Osteoblast (primary cell): ENCODE measurements around the gene AUTS2. TPM values are rescaled to one million over a fixed set of nuclear protein-coding genes. Genes with fewer than 3 reads are reported as not detected.

Experiments
- DNase-seq: peaks from one replicate; pipeline ENCODE4 v3.0.0; 2011; ENCODE audit warnings: low spot score, mixed read lengths; ENCODE audit not compliant: insufficient read length; ENCODE audit errors: missing footprints
- H2AFZ ChIP-seq: 2 replicates; pipeline ENCODE4 v1.6.0; 2011; ENCODE audit warnings: mild to moderate bottlenecking, low read length
- H3K27ac ChIP-seq: 2 replicates; pipeline ENCODE4 v1.5.1; 2011; ENCODE audit warnings: mild to moderate bottlenecking, low read depth, low read length, moderate library complexity
- H3K27me3 ChIP-seq: 2 replicates; pipeline ENCODE4 v1.6.0; 2012; ENCODE audit warnings: mild to moderate bottlenecking, control low read depth, inconsistent platforms, low read length, moderate library complexity; ENCODE audit not compliant: insufficient read depth
- H3K36me3 ChIP-seq: 2 replicates; pipeline ENCODE4 v1.5.1; 2011; ENCODE audit warnings: mild to moderate bottlenecking, low read length, control low read depth, moderate library complexity; ENCODE audit not compliant: insufficient read depth
- H3K4me1 ChIP-seq: 2 replicates; pipeline ENCODE4 v1.5.1; 2011; ENCODE audit warnings: mild to moderate bottlenecking, low read length, control low read depth, moderate library complexity; ENCODE audit not compliant: insufficient read depth
- H3K4me2 ChIP-seq: 2 replicates; pipeline ENCODE4 v1.6.0; 2011; ENCODE audit warnings: mild to moderate bottlenecking, low read length; ENCODE audit not compliant: insufficient read depth
- H3K4me3 ChIP-seq: fragments of 200-600 bp; sonication (generic); 3 replicates; pipeline ENCODE4 v1.5.1; 2012; ENCODE audit warnings: mild to moderate bottlenecking, low read length, inconsistent platforms; ENCODE audit not compliant: insufficient read depth
- H3K79me2 ChIP-seq: 2 replicates; pipeline ENCODE4 v1.6.0; 2012; ENCODE audit warnings: mild to moderate bottlenecking, low read length, control low read depth, inconsistent platforms; ENCODE audit not compliant: insufficient read depth
- H3K9me3 ChIP-seq: 2 replicates; pipeline ENCODE4 v1.5.1; 2011; ENCODE audit warnings: low read depth, low read length, control low read depth
- H4K20me1 ChIP-seq: 2 replicates; pipeline ENCODE4 v1.6.0; 2012; ENCODE audit warnings: mild to moderate bottlenecking, low read length, control low read depth; ENCODE audit not compliant: insufficient read depth
- total RNA-seq: library from RNA; depleted of rRNA; stranded (reverse); fragments of >200 nt; gene quantifications from 2 replicates; pipeline ENCODE4 v1.2.3, GENCODE V29; 2012
- TF ChIP-seq, protein P1 (sequence below): IDR thresholded peaks from 2 replicates; pipeline ENCODE4 v1.5.1; 2011; ENCODE audit warnings: mild to moderate bottlenecking, low read depth, low read length, moderate library complexity; ENCODE audit errors: extremely low read depth

The AUTS2 gene
- total RNA-seq, 1 donor: 15.2 TPM

DNA sequence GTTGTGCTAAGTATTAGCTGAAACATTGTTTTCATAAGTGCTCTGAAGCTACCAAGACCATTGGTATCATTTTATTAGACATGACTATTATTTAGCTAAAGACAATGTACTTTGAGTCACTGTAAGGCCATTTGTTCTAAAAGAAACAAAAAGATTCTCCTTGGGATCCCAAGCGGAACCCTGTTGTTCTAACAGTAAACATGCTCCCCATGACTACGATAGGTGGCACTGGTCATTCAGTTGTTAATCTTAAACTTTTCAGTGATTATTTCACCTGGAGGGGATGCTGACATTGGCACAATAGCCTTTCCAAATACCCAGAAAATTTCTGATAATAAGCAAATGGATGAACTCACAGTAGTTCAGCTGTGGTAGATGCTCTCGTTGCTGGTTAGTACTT lies 715.0 kb downstream of the AUTS2 start:
- TF ChIP-seq, protein P1, sequence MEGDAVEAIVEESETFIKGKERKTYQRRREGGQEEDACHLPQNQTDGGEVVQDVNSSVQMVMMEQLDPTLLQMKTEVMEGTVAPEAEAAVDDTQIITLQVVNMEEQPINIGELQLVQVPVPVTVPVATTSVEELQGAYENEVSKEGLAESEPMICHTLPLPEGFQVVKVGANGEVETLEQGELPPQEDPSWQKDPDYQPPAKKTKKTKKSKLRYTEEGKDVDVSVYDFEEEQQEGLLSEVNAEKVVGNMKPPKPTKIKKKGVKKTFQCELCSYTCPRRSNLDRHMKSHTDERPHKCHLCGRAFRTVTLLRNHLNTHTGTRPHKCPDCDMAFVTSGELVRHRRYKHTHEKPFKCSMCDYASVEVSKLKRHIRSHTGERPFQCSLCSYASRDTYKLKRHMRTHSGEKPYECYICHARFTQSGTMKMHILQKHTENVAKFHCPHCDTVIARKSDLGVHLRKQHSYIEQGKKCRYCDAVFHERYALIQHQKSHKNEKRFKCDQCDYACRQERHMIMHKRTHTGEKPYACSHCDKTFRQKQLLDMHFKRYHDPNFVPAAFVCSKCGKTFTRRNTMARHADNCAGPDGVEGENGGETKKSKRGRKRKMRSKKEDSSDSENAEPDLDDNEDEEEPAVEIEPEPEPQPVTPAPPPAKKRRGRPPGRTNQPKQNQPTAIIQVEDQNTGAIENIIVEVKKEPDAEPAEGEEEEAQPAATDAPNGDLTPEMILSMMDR: no peak
- no peak for DNase-seq

DNA sequence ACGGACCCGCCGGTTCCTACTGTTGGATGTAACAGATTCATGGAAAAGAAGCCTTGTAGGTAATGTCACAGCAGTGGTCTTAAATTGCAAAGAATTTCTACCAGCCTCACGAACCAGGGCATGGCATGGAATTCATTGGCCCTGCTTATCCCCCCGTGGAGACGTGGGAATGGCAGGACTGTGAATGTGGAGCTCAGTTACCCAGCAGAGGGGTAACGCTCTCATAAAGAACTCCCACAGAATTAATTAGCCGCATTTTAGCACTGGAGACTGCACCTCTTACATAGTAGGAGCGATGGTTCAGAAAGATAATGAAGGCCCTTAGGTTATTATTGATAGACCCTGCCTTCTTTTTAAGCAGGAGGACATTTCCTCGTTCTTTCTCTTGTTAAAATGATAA lies 715.4 kb downstream of the AUTS2 start:
- no peak for DNase-seq
- H3K4me1 ChIP-seq: peaks cover 4% of the 10 kb centered on the region
- H3K27me3 ChIP-seq: no peaks in the 10 kb centered on the region
- TF ChIP-seq, protein P1: no peak
- no peak overlapping the region for H3K4me3 ChIP-seq
- no peaks in the 10 kb centered on the region for H3K79me2 ChIP-seq
- H3K4me2 ChIP-seq: no peak overlapping the region
- H4K20me1 ChIP-seq: no peaks in the 10 kb centered on the region
- H3K9me3 ChIP-seq: no peaks in the 10 kb centered on the region
- H3K27ac ChIP-seq: no peak overlapping the region
- no peaks in the 10 kb centered on the region for H3K36me3 ChIP-seq
- H2AFZ ChIP-seq: no peak overlapping the region

More for the DNA sequence above, 715.0 kb downstream of the AUTS2 start:
- Histone ChIP-seq H3K9me3 (no peaks in the 10 kb centered on the region), H3K27ac (no peak overlapping the region), H3K36me3 (no peaks in the 10 kb centered on the region), H3K4me1 (peaks cover 4% of the 10 kb centered on the region), H3K4me2 (no peak overlapping the region), H2AFZ (no peak overlapping the region), H4K20me1 (no peaks in the 10 kb centered on the region), H3K79me2 (no peaks in the 10 kb centered on the region), H3K4me3 (no peak overlapping the region), H3K27me3 (no peaks in the 10 kb centered on the region)

GRCh38 chr7:70314221-70314620 lies 715.9 kb downstream of the AUTS2 start:
- TF ChIP-seq, protein P1: no peak
- no peaks in the 10 kb centered on the region for H3K79me2 ChIP-seq
- H4K20me1 ChIP-seq: no peaks in the 10 kb centered on the region
- no peak for DNase-seq
- no peaks in the 10 kb centered on the region for H3K27me3 ChIP-seq
- H3K9me3 ChIP-seq: no peaks in the 10 kb centered on the region
- H3K4me2 ChIP-seq: no peak overlapping the region
- no peaks in the 10 kb centered on the region for H3K36me3 ChIP-seq
- peaks cover 4% of the 10 kb centered on the region for H3K4me1 ChIP-seq
- no peak overlapping the region for H3K27ac ChIP-seq
- H2AFZ ChIP-seq: no peak overlapping the region
- no peak overlapping the region for H3K4me3 ChIP-seq

DNA sequence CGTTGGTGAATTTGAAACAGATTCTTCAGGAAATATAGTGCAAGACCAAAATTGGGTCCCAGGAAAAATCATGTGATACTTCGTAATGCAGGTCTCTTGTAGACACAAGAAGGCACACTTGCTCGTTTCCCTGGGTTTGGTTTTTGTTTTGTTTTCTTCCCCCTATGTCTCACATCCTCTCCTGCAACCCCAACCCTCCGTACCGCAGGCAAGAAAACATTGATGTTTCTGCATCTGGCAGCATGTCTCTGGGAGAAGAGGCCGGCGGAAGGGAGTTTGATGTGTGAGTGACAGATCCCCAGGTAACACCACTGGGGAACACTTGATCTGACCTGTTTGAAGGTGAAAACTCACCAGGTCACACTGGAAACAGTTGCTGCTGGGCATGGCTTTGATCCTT lies 718.5 kb downstream of the AUTS2 start:
- Histone ChIP-seq H4K20me1 (no peaks in the 10 kb centered on the region), H3K27ac (no peak overlapping the region), H3K4me2 (no peak overlapping the region), H3K9me3 (no peaks in the 10 kb centered on the region), H3K36me3 (no peaks in the 10 kb centered on the region), H3K79me2 (no peaks in the 10 kb centered on the region), H3K4me1 (peaks cover 4% of the 10 kb centered on the region), H3K27me3 (no peaks in the 10 kb centered on the region), H2AFZ (no peak overlapping the region), H3K4me3 (no peak overlapping the region)
- no peak for DNase-seq
- TF ChIP-seq, protein P1: no peak
